ENCODE results near the gene PRR3.
A peak's percentile ranks its signal among the peaks of the same experiment; 100 is the strongest.

PRR3 gene

GRCh38 chr6:30603961-30604360 lies 46.9 kb downstream of the PRR3 start:
- Mint-ChIP-seq H3K27me3 (ENCODE audit: low read depth) (no peaks in the 10 kb centered on the region), H3K4me3 (no peak overlapping the region), H3K4me1 (peaks cover 5% of the 10 kb centered on the region), H3K9me3 (no peaks in the 10 kb centered on the region), H3K36me3 (ENCODE audit: low read depth) (peaks cover 79% of the 10 kb centered on the region), H3K27ac (peak overlapping the region in 1 of 3 experiments; percentile 44)
- TF ChIP-seq, protein P1, sequence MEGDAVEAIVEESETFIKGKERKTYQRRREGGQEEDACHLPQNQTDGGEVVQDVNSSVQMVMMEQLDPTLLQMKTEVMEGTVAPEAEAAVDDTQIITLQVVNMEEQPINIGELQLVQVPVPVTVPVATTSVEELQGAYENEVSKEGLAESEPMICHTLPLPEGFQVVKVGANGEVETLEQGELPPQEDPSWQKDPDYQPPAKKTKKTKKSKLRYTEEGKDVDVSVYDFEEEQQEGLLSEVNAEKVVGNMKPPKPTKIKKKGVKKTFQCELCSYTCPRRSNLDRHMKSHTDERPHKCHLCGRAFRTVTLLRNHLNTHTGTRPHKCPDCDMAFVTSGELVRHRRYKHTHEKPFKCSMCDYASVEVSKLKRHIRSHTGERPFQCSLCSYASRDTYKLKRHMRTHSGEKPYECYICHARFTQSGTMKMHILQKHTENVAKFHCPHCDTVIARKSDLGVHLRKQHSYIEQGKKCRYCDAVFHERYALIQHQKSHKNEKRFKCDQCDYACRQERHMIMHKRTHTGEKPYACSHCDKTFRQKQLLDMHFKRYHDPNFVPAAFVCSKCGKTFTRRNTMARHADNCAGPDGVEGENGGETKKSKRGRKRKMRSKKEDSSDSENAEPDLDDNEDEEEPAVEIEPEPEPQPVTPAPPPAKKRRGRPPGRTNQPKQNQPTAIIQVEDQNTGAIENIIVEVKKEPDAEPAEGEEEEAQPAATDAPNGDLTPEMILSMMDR (IDR thresholded peaks at IDR 0.05; ENCODE audit: unreplicated experiment in 3 of 3) = no peak

DNA sequence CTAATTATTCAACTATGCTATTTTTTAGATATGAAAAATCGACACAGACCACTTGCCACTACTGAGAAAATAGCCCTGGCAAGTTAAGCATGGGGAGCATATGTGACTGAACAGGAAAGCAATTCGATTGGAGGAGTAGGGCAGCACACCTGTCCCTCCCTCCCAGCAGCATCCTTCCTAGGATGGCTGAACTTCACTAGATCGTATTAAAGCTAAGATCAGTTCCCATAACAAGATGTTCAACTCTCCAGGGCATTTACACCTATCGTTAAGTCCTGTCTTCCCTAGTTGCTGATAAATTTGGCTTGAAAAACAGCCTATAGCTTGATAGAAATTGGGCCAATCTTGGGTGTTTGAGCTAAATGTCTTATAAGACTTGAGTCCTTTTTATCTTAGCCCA lies 53.0 kb downstream of the PRR3 start:
- Mint-ChIP-seq H3K9me3 (no peaks in the 10 kb centered on the region), H3K36me3 (ENCODE audit: low read depth) (peaks cover 58% of the 10 kb centered on the region), H3K4me1 (peaks cover 54% of the 10 kb centered on the region), H3K4me3 (no peak overlapping the region), H3K27ac (peak overlapping the region in 2 of 3 experiments; percentile 15 to 21), H3K27me3 (ENCODE audit: low read depth) (no peaks in the 10 kb centered on the region)
- TF ChIP-seq, protein P1 (IDR thresholded peaks at IDR 0.05; ENCODE audit: unreplicated experiment in 3 of 3) = no peak

DNA sequence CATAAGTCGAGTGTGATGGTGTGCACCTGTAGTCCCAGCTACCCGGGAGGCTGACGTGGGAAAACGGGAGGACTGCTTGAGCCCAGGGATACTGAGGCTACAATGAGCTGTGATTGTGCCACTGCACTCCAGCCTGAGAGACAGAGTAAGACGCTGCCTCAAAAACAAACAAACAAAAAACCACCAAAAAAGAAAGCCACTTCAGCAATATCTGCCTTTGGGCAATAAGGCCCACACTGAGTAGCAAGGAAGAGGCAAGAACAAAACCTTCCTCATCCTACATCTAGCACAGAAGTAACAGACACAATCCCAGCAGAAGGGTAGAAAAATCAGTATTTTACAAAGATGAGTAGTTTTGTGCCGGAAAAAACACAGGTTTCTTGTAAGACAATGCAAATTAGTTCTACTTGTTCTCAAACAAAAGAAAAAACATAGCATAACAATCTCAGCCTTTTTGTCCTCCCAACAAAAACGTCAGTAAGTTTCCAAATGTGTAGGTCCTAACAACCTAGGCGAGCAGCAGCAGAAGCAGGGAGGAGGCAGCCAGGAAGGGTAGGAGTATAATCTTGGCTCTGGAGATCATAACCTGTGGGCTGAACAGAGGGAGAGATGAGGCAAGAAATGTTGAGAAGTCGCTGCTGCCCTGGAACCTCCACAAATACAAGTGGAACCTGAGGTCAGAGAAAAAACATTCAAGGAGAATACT lies 54.2 kb downstream of the PRR3 start:
- H3K27me3 Mint-ChIP-seq (ENCODE audit: low read depth) = no peaks in the 10 kb centered on the region
- H3K4me3 Mint-ChIP-seq = peak overlapping the region; percentile 0 to 39 (median 20)
- H3K27ac Mint-ChIP-seq = peak overlapping the region; percentile 51 to 100 (median 100)
- TF ChIP-seq, protein P1 (IDR thresholded peaks at IDR 0.05; ENCODE audit: unreplicated experiment in 3 of 3) = no peak
- peaks cover 58% of the 10 kb centered on the region for H3K36me3 Mint-ChIP-seq (ENCODE audit: low read depth)
- peaks cover 54% of the 10 kb centered on the region for H3K4me1 Mint-ChIP-seq
- no peaks in the 10 kb centered on the region for H3K9me3 Mint-ChIP-seq

- no peaks in the 10 kb centered on the region for H3K9me3 Mint-ChIP-seq
- peaks cover 54% of the 10 kb centered on the region for H3K4me1 Mint-ChIP-seq
- peak overlapping the region; percentile 51 to 100 (median 100) for H3K27ac Mint-ChIP-seq
- H3K36me3 Mint-ChIP-seq (ENCODE audit: low read depth) = peaks cover 58% of the 10 kb centered on the region
- peaks cover under 1% of the 10 kb centered on the region for H3K27me3 Mint-ChIP-seq (ENCODE audit: low read depth)
- TF ChIP-seq, protein P1 (IDR thresholded peaks at IDR 0.05; ENCODE audit: unreplicated experiment in 3 of 3) = no peak
- peak overlapping the region; percentile 2 to 24 (median 20) for H3K4me3 Mint-ChIP-seq
Measured at GRCh38 chr6:30611856-30612194, 54.7 kb downstream of the PRR3 start.

GRCh38 chr6:30612213-30612612 lies 55.1 kb downstream of the PRR3 start:
- Mint-ChIP-seq H3K36me3 (ENCODE audit: low read depth) (peaks cover 60% of the 10 kb centered on the region), H3K4me3 (peak overlapping the region in 2 of 3 experiments; percentile 2 to 8), H3K9me3 (peaks cover 3% of the 10 kb centered on the region), H3K4me1 (peaks cover 54% of the 10 kb centered on the region), H3K27me3 (ENCODE audit: low read depth) (peaks cover 5% of the 10 kb centered on the region), H3K27ac (peak overlapping the region; percentile 51 to 100 (median 100))
- TF ChIP-seq, protein P1 (IDR thresholded peaks at IDR 0.05; ENCODE audit: unreplicated experiment in 3 of 3) = peak; percentile 26 to 36 (median 32)
